AML-193 (cell line): ENCODE data around the gene FGF10.
A peak's percentile ranks its signal among the peaks of the same experiment; 100 is the strongest.

Experiments
- DNase-seq, 2 experiments: peaks; one replicate each; lab custom pipeline; 2025; lab: John Stamatoyannopoulos, UW

Gene FGF10

DNA sequence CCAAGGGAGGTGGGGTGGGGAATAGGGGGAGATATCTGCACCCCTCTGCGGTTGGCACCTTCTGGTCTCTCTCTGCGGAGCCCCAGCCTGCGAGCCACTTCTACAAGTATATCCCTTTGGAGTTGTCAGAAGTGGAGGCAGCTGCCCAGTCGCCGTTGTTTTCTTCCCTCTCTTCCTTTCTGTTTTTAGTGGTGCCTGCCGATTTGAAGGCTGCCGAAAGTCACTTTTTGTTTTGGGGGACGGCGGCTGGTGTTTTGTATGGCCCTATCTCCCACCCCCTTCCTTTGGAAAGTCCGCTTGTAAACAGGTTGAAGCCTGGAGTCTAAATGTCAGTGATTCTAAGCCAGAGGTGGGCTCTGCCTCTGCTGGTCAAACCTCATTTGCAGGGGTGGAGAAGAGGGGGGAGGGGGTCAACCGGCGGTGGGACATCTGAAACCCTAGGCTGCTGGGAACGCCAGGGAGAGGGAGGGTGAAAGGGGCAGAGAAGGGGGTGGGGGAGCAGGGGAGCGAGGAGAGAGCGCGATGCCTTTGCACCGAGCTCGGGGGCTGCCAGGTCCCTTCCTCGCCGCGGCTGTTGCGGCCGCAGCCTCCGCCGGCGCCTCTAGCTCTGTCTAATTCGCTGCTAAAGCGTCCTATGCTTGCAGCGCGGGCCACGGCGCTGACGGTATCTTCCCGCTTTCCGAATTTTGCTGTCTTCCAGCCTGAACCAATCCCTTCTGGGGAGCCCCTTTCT is at the start of gene FGF10:
Gene FGF10, minus strand, starts transcription at position 331 of the 733 bp plus-strand sequence. CDS start 738 bp downstream, outside the sequence.
- DNase-seq = no peak

DNA sequence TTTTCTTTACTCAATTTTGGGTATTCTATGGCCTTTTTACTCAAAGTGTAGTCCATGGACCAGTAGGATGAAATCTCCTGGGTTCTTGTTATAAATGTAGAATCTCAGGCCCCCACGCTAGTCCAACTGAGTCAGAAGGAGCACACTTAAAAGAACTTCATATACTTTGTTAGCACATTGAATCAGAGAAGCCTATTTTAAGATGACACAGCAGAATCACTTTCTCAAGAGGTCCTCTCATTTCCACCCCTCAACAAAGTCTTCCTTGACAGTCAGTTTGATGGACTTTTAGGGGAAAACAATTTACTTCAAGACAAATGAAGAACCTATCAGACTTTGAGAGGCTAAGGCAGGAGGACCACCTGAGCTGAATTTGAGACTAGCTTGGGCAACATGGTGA is 37.7 kb upstream of the FGF10 start:
- no peak for DNase-seq

DNA sequence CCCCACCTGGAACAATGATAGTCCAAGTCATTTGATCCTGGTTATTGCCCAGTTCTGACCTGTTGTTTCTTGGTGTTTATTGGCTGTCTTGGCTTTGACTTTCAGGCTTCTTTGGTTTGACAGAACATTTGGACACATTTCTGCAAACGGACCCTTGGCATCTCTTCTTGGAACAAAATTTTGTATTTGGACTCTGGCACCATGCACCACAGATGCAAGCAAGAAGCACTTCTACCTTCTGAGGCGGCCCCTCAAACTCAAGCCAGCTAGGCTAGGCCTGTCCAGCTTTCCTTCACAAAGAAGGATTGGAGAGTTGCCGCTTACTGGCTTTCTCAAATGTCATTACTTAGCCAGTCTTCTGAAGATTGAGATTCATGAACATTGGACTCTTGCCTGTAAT is 23.1 kb upstream of the FGF10 start:
- no peak for DNase-seq

DNA sequence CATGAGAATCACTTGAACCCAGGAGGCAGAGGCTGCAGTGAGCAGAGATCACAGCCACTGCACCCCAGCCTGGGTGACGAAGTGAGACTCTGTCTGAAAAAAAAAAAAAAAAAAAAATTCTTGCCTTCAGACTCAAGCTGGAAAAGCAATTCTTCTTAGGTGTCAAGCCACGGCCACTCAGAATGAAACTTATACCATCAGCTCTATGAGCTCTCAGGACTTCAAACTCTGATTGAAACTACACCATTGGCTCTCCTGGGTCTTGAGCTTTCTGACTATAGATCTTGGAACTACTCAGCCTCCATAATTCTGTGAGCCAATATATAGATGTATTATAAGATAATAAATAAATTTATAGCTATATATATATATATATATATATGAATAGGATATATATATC is 12.9 kb upstream of the FGF10 start:
- DNase-seq = no peak

DNA sequence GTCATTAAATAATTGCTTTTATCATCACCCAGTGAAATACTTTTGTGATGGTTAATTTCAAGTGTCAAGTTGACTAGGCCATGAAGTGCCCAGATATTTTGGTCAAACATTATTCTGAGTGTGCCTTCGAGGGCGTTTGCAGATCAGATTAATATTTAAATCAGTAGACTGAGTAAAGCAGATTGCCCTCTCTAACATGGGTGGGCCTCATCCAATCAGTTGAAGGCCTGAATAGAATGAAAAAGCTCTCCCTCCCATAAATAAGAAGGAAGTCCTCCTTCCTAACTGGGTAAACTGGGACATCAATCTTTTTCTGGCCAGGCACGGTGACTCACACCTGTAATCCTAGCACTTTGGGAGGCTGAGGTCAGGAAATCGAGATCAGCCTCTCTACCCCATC is 12.4 kb upstream of the FGF10 start:
- no peak for DNase-seq

DNA sequence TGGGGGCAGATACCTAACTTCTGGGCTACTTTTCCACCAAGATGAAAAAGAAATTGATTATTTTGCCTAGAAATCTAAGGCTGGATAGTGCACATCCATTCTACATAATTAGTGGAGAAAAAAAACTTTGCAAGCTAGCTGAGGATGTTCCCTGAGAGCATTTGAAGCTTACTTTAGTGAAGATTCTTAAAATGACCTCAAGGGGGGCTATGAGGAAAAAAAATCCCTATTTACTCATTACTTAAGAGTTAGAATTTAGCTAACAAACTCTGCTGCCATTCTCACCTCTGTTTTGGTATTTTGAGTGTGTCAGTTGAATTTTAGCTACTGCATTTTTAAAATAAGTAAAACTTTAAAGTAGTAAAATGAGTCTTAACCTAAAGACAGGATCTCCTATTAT is 9.2 kb upstream of the FGF10 start:
- DNase-seq = no peak

DNA sequence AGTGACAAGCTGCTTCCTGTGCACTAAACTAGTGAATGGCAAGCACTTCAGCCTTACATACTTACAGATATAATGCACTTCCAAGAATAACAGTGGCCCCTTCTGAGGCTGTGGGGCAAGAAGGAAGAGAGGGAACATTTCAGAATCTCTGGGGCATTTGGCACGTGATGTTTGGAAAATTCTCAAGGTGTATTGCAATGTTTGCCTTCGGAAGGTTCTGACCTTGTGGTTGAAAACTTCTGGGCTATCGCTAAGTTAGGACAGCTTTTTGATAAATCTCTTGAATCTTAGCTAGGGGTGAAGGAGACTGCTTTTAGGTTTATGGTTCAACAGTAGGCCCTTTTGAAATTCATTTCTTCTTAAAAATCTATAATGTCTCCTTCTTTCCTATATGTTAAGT is 7.1 kb upstream of the FGF10 start:
- no peak for DNase-seq

DNA sequence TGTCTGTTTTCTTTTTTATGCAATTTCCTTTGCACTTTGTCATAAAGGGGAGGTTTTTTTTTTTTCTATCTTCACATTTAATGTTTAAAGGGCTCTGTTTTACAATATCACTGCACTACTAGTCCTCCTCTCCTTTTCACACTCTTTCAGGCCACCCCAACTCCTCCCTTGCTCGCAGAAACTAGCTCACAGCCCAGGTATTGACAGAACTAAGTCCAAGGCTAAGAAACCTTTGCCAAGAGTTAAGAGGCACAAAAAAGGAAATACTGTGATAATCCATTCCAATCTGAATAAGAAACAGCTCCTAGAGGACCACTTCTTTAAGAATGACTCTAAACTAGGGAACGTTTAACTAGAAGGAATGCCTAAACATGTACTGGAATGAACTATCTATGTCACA is 1.1 kb upstream of the FGF10 start:
- no peak for DNase-seq

DNA sequence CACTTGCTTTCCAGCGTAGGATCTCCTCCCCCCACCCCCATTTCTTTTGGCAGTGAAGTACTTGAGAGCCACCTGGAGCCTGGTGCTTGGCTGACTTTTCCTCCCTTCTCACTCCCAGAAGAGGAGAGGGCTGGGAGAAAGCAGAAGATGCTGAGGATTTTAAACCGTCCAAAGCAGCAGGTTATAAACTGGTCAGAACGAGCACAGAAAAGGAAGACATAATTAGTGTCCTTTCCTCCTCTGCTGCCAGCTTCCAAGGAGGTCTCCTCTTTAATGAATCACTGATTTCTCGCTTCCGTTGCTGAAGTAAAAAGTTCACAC is 563 bp upstream of the FGF10 start:
- no peak for DNase-seq

DNA sequence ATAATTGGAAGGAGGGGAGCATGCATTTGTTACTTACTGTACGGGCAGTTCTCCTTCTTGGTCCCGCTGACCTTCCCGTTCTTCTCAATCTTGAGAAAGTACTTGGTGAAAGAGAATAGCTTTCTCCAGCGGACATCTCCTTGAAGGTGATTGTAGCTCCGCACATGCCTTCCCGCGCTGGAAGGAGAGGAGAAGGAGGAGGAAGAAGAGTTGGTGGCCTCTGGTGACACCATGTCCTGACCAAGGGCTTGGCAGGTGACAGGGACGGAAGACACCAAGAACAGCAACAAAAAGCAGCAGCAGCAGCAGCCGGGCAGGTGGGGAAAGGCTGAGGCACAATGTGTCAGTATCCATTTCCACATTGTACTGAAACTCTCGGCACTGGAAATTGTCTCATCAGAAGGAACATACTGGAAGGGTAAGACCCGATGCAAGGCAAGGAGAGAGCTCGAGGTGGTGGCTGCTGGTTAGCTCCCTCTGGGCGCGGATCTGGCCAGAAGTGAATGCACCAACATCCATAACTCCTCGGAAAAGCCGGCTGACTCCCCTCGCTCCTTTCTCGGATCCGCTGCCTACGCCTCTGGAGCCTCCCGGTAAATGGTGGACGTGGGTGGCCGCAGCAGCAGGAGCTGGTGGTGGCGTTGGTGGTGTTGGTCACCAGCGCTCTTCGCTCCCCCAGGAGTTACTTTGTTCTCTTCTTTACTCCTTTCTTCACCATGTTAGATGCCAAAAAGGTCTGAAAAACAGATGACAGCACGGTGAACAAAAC is 715 bp downstream of the FGF10 start:
- no peak for DNase-seq

DNA sequence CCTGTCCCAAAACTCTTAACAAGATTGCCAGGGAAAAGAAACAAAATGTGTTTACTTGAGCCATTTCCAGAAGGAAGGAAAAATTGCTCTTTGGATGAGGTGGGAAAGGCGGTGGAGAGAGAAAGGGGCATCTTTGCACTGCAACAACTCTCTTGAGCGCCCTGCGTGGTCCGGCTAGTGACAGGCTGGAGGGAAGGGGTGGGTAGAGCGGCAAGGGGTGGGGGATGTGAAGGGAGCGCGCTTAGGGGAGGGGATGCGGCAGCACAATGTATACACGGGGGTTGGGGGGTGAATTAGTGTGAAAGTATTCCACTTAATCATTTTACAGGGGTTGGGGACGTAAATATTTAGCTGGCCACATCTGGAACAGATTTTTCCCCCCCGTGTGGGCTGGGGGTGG is 1.3 kb downstream of the FGF10 start:
- DNase-seq = no peak

DNA sequence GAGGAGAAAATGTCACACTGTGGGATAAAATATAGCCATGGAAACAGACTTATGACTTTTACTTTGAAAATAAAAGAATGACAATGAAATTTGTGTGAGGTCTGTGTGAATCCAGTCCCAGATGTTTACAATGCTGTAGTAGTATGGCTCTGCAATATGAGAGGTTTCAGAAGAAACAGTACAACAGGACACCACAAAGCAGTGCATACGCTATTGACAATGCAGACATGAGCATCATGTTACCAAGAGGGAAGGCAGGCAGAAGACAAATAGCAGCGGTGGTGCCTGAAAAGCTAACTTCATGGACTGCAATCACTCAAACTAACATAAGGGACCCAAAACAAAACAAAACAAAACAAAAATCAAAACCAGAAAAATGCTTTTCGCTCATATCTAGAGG is 1.8 kb downstream of the FGF10 start:
- no peak for DNase-seq

DNA sequence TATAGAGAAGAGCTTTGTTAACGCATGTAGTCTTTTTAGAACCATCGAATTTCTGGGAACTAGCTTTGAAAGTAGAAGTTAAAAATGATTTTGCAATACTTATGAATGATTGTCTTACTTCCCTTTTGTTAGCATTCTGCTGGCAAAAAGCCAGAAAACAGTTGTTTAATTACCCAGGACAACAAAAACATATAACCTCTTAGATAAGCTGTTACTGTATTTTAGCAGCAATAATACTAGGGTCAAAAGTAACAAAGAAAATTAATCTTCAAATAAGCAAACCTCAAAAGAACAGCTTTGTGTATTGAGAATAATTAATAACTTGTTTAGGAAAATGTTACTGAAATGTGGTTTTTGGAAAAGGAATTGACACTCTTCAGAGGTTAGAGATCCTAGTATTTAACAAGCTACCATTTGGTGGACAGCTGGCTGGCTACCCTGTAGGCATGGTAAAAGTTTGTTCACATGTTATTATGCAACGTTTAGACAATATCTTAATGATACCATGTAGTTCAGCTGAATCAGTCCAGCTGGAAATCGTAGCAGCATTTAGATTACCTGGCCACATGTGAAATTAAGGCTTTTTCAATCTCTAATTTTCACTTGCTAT is 3.8 kb downstream of the FGF10 start:
- peak; percentile 32 to 33 for DNase-seq

DNA sequence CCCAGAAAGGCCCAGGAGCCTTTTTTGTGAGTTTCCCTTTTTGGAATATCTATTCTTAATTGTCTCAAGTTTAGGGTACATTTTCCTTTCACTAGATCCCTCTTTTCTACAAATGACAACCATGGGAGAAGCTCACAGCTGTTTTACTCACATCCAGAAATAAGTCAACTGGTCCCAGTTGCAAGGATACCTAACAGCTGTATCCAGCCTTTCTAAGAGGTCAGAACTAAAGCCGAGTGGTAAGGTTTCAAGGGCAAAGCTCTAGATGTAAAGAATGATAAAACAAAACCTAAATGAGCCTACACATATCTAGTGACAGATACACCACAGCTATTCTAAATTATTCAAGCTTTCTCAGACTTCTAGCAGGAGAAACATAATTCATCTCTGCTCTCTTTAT is 4.4 kb downstream of the FGF10 start:
- DNase-seq = no peak

DNA sequence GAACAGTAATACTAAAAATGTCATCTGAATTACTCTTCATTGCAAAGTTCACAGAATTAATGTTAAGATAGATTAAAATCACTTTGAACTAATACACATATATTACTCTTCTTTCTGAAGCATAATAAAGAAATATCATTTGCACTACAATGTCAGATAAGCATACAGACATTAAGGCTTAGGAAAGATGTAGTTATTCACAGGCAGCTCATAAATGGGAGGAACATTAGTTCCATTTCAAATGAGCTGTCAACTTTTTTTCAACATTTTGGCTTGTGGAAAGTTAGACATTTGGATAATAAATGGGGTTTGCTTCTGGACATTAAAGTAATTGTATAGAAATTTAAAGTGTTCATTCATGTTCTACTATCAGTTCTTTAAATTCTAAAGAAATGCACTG is 6.3 kb downstream of the FGF10 start:
- DNase-seq = no peak

DNA sequence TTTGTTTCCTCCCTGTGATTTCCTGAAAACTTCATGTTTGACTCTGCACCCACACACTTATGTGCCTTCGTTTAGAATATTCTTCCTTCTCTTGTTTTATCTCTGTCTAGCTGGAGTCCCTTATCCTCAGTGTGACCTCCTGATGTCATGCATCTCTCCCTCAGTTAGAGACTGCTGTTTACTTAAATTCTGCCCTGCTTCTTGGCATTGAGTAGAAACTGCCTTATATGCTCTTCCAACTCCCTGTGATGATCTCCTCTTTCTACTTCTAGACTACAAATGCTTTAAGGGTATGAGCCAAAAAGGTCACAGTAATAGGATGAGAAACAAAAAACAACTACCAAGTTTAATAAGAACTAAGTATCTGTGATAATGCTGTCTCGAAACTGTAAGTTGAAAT is 12.2 kb downstream of the FGF10 start:
- DNase-seq = no peak

DNA sequence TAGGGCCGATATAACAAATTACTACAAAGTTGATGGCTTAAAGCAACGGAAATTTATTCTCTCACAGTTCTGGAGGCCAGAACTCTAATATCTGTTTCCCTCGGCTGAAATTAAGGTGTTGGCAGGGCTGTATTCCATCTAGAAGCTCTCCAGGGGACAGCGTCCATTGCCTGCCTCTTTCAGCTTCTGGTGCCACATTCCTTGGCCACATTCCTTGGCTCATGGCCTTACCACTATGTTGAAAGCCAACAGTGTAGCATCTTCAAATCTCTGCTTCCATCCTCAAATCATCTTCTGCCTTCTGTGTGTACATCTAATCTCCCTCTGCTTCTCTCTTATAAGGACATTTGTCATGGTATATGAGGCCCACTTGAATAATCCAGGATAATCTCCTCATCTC is 17.2 kb downstream of the FGF10 start:
- no peak for DNase-seq

DNA sequence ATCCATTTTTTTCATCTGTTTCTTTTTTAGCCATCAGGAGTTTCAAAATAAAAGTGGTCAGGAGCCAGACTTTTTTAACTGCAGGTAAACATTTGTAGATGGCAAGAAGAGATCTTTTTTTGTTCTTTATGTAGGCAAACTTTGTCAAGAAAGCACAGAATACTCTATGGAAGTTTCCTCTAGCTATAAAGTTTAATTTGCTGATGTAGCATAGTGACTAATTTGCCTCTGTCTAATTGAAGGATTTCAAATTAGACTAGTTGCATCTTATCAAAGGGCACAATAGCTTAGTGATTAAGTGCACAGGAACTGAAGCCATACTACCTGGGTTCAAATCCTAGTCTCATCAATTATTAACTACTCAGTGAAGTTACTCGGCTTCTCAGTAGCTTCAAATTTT is 22.0 kb downstream of the FGF10 start:
- no peak for DNase-seq

DNA sequence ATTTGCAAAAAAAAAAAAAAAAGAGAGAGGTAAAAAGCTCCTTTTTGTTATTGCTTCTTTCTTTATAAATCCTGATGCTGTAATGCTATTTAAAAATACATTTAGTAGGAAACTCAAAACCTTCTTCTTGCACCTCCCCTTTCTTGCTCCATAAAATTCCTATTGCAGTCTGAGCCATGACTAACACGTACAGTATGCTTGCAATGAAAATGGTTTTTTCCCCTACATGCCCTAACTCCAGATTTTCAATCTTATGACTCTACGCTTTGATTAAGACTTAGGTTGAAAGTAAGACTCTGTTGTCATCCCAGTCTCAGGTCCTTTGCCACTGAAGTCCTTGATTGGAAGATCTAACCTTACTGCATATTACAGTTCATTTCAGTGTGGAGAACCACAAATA is 23.9 kb downstream of the FGF10 start:
- no peak for DNase-seq

DNA sequence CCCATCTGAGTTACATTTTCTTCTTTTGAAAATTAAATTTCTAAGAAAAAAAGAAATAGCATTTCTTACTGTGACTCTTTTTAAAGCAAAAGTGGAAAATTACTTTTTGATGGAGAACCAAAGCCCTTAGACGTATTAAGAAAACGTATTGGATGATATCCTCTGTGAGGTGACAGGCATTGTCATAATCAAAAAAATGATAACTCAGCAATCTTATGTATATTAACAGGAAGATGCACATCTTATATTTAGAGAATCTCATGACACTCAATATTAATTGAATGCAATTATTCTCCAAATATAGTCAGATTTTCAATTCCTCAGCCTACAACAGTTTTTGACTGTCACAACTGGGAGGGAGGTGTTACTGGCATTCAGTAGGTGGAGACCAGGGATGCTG is 25.1 kb downstream of the FGF10 start:
- DNase-seq = no peak

DNA sequence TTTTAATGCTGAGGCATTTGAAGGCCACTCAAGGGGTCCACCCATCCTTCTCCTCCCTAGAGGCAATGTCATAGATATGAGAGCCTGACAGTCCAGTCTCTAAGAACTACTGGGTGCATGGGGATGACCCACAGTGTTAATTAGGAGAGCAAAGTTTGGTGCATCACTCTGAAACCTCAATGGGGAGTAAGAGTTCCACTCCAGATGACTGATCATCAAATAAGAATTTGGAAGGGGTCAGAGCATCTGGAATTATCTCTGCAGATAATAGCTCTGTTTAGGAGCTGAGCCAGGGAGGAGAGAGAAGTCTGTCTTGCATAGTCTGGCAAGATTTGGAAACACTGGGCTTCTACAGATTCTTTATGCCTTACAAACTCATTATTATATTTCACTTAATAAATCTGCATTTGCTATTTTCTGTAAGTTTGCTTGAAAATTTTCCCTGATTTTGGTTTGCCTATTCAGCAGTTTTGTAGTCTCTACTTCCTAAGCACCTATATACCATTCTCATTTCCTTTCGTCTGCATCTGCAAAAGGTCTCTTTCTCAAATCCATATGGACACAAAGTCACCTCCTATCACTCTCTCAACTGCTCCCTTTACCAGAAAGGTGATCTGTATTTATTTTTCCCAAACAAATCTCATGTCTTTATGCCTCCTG is 27.7 kb downstream of the FGF10 start:
- no peak for DNase-seq

DNA sequence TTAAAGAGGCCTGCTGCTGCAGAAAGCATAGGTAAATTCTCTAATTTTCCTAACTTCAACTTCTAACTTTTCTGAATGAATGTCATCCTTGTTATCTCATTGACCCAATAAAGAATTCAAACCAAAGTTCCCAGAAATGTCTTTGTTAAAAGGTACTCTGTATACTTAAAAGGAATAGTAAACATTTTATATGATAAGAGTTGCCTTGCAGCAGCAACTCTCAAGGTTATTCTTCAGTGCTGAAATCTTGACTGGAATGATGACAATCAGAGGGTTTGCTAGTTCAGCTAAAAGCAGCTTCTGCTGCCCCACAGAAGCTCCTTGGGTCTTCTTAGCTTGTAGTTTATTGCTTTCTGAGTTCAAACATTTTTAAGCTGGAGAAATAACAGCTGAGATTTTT is 28.3 kb downstream of the FGF10 start:
- DNase-seq = no peak

DNA sequence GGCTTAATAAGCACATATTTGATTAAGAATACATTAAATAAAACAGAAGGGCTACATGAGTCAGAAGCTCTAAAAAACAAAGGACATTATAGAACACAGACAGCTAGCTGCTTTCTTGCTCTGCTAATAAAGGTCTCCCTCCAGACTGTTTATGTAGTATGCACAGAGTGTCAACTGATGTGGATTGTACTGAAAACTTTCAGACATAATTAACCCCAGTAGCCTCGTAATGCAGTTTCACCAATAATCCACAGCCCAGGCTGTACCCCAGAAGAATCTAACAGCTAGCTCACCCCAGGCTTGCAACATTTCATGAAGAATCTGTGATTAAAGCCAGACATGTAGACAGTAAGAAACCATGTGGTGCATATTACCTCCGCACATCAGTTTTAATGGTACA is 30.8 kb downstream of the FGF10 start:
- no peak for DNase-seq
